GM10847 (cell line): ENCODE data around the gene SVOP.

Experiments used
- POLR2A ChIP-seq: IDR thresholded peaks from 2 replicates; pipeline ENCODE4 v1.6.1; 2011; ENCODE audit not compliant: insufficient read length; ENCODE audit errors: extremely low read depth

The SVOP gene

DNA sequence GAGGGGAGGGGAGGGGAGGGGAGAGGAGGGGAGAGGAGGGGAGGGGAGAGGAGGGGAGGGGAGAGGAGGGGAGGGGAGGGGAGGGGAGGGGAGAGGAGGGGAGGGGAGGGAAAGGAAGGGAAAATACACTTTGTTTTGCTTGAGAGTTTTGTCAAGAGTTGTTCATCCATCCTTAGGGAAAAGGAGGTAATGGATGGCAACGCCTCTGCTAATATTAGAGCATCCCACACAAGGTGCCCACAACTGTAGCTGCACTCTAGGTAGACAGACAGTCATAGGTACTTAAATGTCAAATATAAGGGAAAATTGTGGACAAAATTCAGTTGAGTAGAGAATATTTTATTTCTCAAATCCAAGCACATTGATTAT is 161.0 kb downstream of the SVOP start:
- TF ChIP-seq POLR2A: no peak

DNA sequence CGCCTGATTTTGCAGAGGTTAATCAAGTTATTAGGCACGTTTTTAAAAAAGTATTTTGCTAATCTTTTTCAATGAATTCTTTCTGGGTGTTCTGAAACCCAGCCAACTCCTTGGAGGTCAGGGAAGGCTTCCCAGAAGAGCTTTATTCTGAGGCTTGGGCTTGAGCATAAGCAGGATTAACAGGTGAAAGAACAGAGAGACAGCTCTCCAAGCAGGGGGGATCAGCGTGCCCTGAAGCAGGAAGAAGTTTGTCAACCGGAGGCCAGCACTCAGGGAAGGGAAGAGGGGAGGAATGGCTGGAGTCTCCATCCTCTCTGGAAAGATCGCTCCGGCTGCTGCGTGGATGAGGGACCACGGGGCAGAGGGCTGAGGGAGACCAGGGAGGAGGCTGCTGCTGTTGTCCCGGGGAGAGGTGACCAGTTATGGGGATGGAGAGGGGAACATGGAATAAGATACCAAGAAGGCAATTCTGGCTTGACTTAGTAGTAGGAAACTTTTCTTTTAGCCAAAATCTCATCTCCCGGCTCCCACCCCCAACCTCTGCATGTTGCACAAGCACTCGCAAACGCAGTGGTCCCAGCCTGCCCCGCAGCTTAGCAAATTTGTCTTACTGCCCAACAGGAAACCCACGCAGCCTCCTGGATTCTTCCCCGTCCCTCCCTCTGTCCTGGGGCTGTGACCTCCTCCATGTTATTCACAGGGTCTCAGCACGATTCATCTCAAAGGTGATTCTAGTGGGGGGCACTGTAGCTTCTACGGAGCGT is 162.4 kb downstream of the SVOP start:
- TF ChIP-seq POLR2A: no peak
